ENCODE results near the gene UAP1L1. TPM values are rescaled to one million over a fixed set of nuclear protein-coding genes. Genes with fewer than 3 reads are reported as not detected.

The UAP1L1 gene
- total RNA-seq, 3 donors from 2014 or later: 6.7 to 12.0 (median 6.9) TPM

DNA sequence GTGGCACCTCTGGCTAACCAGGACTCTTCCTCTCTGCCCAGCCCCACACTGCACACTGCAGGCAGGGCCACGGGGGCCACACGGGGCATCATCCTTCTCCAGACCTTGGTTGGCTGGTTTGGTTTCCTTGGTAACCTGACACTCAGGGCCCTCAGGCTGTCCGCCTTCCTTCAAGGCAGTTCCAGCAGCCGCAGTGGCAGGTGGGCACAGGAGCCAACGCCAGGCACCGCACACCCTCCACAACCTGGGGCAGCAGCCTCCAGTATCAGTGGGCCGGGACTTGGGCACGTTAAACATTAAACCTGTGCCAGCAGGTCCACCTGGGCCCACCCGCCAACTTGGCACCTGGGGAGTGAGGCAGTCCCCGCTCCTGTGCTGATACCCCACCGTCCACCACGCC is 33.3 kb upstream of the UAP1L1 start:
- TF ChIP-seq POLR2A (IDR thresholded peaks at IDR 0.05) (no peak), POLR2AphosphoS5 (IDR thresholded peaks at IDR 0.05) (no peak)
- TF ChIP-seq, protein P1, sequence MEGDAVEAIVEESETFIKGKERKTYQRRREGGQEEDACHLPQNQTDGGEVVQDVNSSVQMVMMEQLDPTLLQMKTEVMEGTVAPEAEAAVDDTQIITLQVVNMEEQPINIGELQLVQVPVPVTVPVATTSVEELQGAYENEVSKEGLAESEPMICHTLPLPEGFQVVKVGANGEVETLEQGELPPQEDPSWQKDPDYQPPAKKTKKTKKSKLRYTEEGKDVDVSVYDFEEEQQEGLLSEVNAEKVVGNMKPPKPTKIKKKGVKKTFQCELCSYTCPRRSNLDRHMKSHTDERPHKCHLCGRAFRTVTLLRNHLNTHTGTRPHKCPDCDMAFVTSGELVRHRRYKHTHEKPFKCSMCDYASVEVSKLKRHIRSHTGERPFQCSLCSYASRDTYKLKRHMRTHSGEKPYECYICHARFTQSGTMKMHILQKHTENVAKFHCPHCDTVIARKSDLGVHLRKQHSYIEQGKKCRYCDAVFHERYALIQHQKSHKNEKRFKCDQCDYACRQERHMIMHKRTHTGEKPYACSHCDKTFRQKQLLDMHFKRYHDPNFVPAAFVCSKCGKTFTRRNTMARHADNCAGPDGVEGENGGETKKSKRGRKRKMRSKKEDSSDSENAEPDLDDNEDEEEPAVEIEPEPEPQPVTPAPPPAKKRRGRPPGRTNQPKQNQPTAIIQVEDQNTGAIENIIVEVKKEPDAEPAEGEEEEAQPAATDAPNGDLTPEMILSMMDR (IDR thresholded peaks at IDR 0.05): no peak
- Histone ChIP-seq H3K4me1 (peaks cover 10 to 12% of the 10 kb centered on the region in 2 donors), H3K9me3 (no peaks in the 10 kb centered on the region), H3K36me3 (no peaks in the 10 kb centered on the region), H3K4me3 (peak overlapping the region; percentile 28 to 91 (median 64)), H3K27me3 (peaks cover 5 to 17% of the 10 kb centered on the region in 2 donors), H3K27ac (peak overlapping the region in 1 of 2 donors; percentile 66)
- no peak for DNase-seq (ENCODE audit: low spot score in 2 of 2)
- intact Hi-C loops (cut with DNase I; ENCODE audit: low total_unique reads): no loop called here

DNA sequence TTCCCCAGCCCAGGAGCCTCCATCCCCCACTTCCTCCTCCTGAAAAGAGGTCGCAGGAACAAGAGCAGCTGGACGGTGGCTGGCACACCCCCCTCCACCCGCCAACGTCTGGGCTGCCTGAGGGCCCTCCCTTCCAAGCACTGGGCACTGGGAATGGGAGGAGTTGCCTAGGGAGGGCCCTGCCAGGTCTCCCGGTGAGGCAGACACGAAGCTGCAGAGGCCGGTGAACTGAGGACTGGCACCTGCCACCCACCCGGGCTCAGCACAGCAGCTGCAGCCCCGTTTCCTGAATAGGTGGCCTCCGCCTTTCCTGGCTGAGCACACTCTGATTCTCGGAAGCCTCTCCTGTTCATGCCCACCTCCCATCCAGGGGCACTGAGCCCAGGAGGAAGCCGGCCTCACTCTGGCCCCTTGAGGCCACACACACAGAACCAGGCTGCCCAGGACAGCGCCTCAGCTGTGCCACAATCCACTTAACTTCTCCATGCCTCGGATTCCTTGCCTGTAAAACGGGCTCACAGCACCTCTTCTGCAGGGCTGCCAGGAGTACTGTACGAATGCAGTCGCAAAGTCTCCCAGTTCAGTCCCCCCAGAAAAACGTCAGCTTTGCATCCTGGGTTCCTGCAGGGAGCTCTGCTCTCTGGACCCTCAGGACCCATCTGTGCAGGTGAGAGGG is 32.7 kb upstream of the UAP1L1 start:
- Histone ChIP-seq H3K4me1 (peaks cover 10 to 12% of the 10 kb centered on the region in 2 donors), H3K9me3 (no peaks in the 10 kb centered on the region), H3K4me3 (peak overlapping the region; percentile 60 to 91 (median 64)), H3K27me3 (peaks cover 5 to 23% of the 10 kb centered on the region in 2 donors), H3K27ac (peak overlapping the region in 1 of 2 donors; percentile 66), H3K36me3 (no peaks in the 10 kb centered on the region)
- intact Hi-C loops (cut with DNase I; ENCODE audit: low total_unique reads): no loop called here
- TF ChIP-seq POLR2A (IDR thresholded peaks at IDR 0.05) (no peak), POLR2AphosphoS5 (IDR thresholded peaks at IDR 0.05) (peak in 1 of 3 donors; percentile 31)
- TF ChIP-seq, protein P1 (IDR thresholded peaks at IDR 0.05): no peak
- DNase-seq (ENCODE audit: low spot score in 2 of 2): no peak

DNA sequence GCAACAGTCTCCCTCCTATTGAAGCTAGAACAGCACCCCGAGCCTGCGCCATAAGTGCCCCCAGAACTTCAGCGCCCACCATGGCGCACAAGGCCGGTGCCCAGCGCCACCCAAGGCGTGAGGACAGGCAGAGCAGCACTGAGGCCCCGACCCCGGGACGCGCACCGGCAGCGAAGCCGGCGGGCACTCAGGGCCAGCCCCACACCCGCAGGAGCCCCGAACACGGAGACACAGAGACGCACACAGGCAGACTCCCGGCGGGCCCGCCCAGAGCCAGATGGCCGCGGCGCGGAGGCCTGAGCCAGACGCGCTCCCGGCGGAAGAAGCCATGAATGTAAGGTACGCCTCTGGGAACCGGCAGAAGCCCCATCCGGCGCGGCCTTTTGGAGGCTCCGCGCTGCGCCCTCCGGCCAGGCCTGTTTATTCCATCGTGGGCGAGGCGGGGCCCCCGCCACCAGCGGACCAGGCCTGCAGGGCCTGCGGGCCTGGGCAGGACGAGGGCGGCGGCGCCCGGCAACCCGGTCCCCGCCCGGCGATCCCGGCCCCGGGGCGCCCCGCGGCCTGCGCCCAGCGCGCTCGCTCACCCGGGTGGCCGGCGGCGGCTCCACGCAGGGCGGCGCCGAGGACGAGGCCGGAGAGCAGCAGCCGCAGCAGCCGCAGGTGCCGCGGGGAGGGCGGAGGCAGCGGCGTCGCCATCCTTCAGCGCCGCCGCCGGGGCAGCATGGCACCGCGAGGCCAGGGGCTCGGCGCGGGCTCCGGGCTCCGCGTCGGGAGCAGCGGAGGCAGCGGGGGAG is 31.8 kb upstream of the UAP1L1 start:
- DNase-seq (ENCODE audit: low spot score in 2 of 2): no peak
- TF ChIP-seq, protein P1 (IDR thresholded peaks at IDR 0.05): no peak
- TF ChIP-seq POLR2AphosphoS5 (IDR thresholded peaks at IDR 0.05) (no peak), POLR2A (IDR thresholded peaks at IDR 0.05) (no peak)
- no peaks in the 10 kb centered on the region for H3K36me3 ChIP-seq
- peak overlapping the region in 1 of 2 donors; percentile 49 for H3K27ac ChIP-seq
- H3K9me3 ChIP-seq: no peaks in the 10 kb centered on the region
- H3K27me3 ChIP-seq: peaks cover 5 to 24% of the 10 kb centered on the region in 2 donors
- intact Hi-C loops (cut with DNase I; ENCODE audit: low total_unique reads): no loop called here
- H3K4me1 ChIP-seq: peaks cover 10 to 12% of the 10 kb centered on the region in 2 donors
- peak overlapping the region; percentile 60 to 91 (median 64) for H3K4me3 ChIP-seq

DNA sequence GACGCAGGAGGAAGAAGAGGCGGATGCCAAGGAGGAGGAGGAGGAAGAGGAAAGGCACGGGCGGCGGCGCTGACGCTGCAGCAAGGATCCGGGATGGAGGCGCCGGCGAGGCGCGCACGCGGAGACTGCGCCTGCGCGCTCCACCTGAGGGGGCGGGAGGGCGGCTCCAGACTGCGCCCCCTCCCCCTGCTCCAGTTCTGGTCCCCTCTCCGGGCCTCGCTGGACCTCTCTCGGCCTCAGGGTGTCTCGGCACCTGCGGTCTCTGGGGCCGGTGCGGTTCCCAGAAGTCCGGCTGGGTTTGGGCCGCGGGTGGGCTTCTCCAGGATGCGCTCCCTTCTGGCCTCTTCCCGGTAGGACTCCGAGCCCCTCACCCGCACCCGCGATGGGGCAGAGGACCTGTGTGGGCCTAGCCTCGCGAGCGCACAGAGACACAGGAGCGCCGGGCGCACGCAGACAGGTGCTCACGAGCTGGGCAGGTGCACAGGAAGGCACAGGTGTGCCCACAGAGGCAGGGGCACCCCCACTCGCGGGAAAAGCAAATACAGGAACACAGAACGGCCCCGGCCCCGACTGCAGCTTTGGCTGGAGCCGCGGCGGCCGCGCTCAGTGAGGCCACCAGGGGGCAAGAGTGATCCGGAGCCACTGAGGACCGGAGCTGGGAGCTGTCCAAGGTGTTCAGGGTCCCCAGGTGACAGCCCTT is 31.1 kb upstream of the UAP1L1 start, which contains the start of gene NPDC1:
Gene NPDC1 (minus strand): TSS at position 90 of the 700 bp plus-strand sequence. CDS start 188 bp downstream, outside the sequence.
- peaks cover 10 to 12% of the 10 kb centered on the region in 2 donors for H3K4me1 ChIP-seq
- H3K27ac ChIP-seq: peak within 1 kb of the TSS in 1 of 2 donors; percentile 49
- peaks cover 5 to 24% of the 10 kb centered on the region in 2 donors for H3K27me3 ChIP-seq
- intact Hi-C loops (cut with DNase I; ENCODE audit: low total_unique reads): no loop called here
- TF ChIP-seq, protein P1 (IDR thresholded peaks at IDR 0.05): peak; percentile 84 to 93 (median 84)
- TF ChIP-seq POLR2A (IDR thresholded peaks at IDR 0.05) (no peak), POLR2AphosphoS5 (IDR thresholded peaks at IDR 0.05) (no peak)
- no peaks in the 10 kb centered on the region for H3K36me3 ChIP-seq
- peak within 1 kb of the TSS; percentile 60 to 91 (median 64) for H3K4me3 ChIP-seq
- peak in 1 of 2 donors; percentile 83 for DNase-seq (ENCODE audit: low spot score in 2 of 2)
- no peaks in the 10 kb centered on the region for H3K9me3 ChIP-seq

Measured in breast epithelium (tissue), 4 donors.